Activated CD4-positive, alpha-beta memory T cell treated with anti-CD3 and anti-CD28 coated beads for 36 hours (primary cell): ENCODE results near the gene SLC17A4. TPM values are rescaled to one million over a fixed set of nuclear protein-coding genes. Genes with fewer than 3 reads are reported as not detected.

Source experiments
- CTCF ChIA-PET: fragments of 350-600 bp; sonication (Branson Sonifier 250); formaldehyde crosslinking; loops from one replicate; lab custom pipeline; 2021; ENCODE audit warnings: antibody characterized with exemption, inconsistent platforms; lab: Charles Lee
- POLR2A ChIA-PET: fragments of 350-600 bp; sonication (Branson Sonifier 250); formaldehyde crosslinking; loops from one replicate; lab custom pipeline; 2021; ENCODE audit warnings: antibody characterized with exemption; lab: Charles Lee
- DNase-seq: peaks from one replicate; pipeline ENCODE4 v3.0.0-alpha.2; 2020
- H3K27ac Mint-ChIP-seq: one replicate; pipeline ENCODE4 v1.8.0; 2021; ENCODE audit warnings: mixed read lengths
- H3K27me3 Mint-ChIP-seq: one replicate; pipeline ENCODE4 v1.8.0; 2021; ENCODE audit warnings: mixed read lengths
- H3K36me3 Mint-ChIP-seq: one replicate; pipeline ENCODE4 v1.8.0; 2021; ENCODE audit warnings: mixed read lengths
- H3K4me1 Mint-ChIP-seq: one replicate; pipeline ENCODE4 v1.8.0; 2021; ENCODE audit warnings: low read depth, mixed read lengths
- H3K4me3 Mint-ChIP-seq: one replicate; pipeline ENCODE4 v1.8.0; 2021; ENCODE audit warnings: mild to moderate bottlenecking, mixed read lengths
- H3K9me3 Mint-ChIP-seq: one replicate; pipeline ENCODE4 v1.8.0; 2021; ENCODE audit warnings: mixed read lengths
- intact Hi-C: fragments of 100-400 bp; cut with micrococcal nuclease; formaldehyde crosslinking; loops from one replicate; pipeline ENCODE4 v1.15.1; 2023
- total RNA-seq, 2 experiments: library from RNA; stranded (reverse); gene quantifications; one replicate each; pipeline ENCODE4 v1.2.3, GENCODE V29; 2021

SLC17A4 gene
- not detected for total RNA-seq

- H3K27me3 Mint-ChIP-seq: peaks cover 14% of the 10 kb centered on the region
- no peaks in the 10 kb centered on the region for H3K4me1 Mint-ChIP-seq
- POLR2A ChIA-PET: no interaction called here
- DNase-seq: no peak
- CTCF ChIA-PET: interaction anchor here (0.7 to 1.0 kb wide), 2 partner anchors 9 to 34 kb away, joined by 3 read pairs; no protein-coding TSS in a partner anchor
- no peak within 1 kb of the TSS for H3K4me3 Mint-ChIP-seq
- H3K27ac Mint-ChIP-seq: no peak within 1 kb of the TSS
- no peaks in the 10 kb centered on the region for H3K9me3 Mint-ChIP-seq
- intact Hi-C loops: no loop called here
- no peaks in the 10 kb centered on the region for H3K36me3 Mint-ChIP-seq
Observed at GRCh38 chr6:25754535-25754934, at the start of gene SLC17A4. TSS of gene SLC17A4 (plus strand) at chr6:25754742. CDS start at chr6:25761963, 7,221 bp downstream.

- intact Hi-C loops: no loop called here
- H3K27ac Mint-ChIP-seq: no peak overlapping the region
- H3K4me1 Mint-ChIP-seq: no peaks in the 10 kb centered on the region
- ChIA-PET CTCF (interaction anchor here (2.4 to 4.0 kb wide), 3 partner anchors 12 to 14 kb away, joined by 8 to 18 read pairs (median 9); no protein-coding TSS in a partner anchor), POLR2A (no interaction called here)
- H3K4me3 Mint-ChIP-seq: no peak overlapping the region
- H3K9me3 Mint-ChIP-seq: no peaks in the 10 kb centered on the region
- H3K27me3 Mint-ChIP-seq: peaks cover 3% of the 10 kb centered on the region
- no peaks in the 10 kb centered on the region for H3K36me3 Mint-ChIP-seq
- no peak for DNase-seq
Observed at GRCh38 chr6:25706314-25707014, 48.1 kb upstream of the SLC17A4 start.

- CTCF ChIA-PET: interaction anchor here (1.3 to 4.0 kb wide), 2 partner anchors 9 to 181 kb away, joined by 3 to 18 read pairs; no protein-coding TSS in a partner anchor
- Mint-ChIP-seq H3K4me1 (no peaks in the 10 kb centered on the region), H3K36me3 (no peaks in the 10 kb centered on the region), H3K4me3 (no peak overlapping the region), H3K9me3 (no peaks in the 10 kb centered on the region), H3K27me3 (peaks cover 3% of the 10 kb centered on the region), H3K27ac (no peak overlapping the region)
- intact Hi-C loops: no loop called here
- no peak for DNase-seq
- POLR2A ChIA-PET: no interaction called here
Observed at GRCh38 chr6:25709761-25710160, 44.8 kb upstream of the SLC17A4 start.

GRCh38 chr6:25710287-25710686, 44.3 kb upstream of the SLC17A4 start:
- Mint-ChIP-seq H3K9me3 (no peaks in the 10 kb centered on the region), H3K36me3 (no peaks in the 10 kb centered on the region), H3K27me3 (peaks cover 3% of the 10 kb centered on the region), H3K27ac (no peak overlapping the region), H3K4me3 (no peak overlapping the region), H3K4me1 (no peaks in the 10 kb centered on the region)
- ChIA-PET CTCF (interaction anchor here (4.0 kb wide), 1 partner anchor 9 kb away, joined by 18 read pairs; no protein-coding TSS in a partner anchor), POLR2A (no interaction called here)
- intact Hi-C loops: no loop called here
- DNase-seq: no peak

GRCh38 chr6:25713824-25714223, 40.7 kb upstream of the SLC17A4 start:
- Mint-ChIP-seq H3K4me1 (no peaks in the 10 kb centered on the region), H3K4me3 (no peak overlapping the region), H3K27ac (no peak overlapping the region), H3K36me3 (no peaks in the 10 kb centered on the region), H3K27me3 (peaks cover 3% of the 10 kb centered on the region), H3K9me3 (no peaks in the 10 kb centered on the region)
- ChIA-PET CTCF (interaction anchor here (1.0 to 1.2 kb wide), 2 partner anchors 290 to 448 kb away, joined by 3 read pairs; no protein-coding TSS in a partner anchor), POLR2A (no interaction called here)
- intact Hi-C loops: no loop called here
- DNase-seq: no peak

- no peaks in the 10 kb centered on the region for H3K9me3 Mint-ChIP-seq
- CTCF ChIA-PET: interaction anchor here (0.6 to 1.2 kb wide), 3 partner anchors 105 to 449 kb away, joined by 3 read pairs; no protein-coding TSS in a partner anchor
- H3K36me3 Mint-ChIP-seq: no peaks in the 10 kb centered on the region
- no peak for DNase-seq
- POLR2A ChIA-PET: no interaction called here
- intact Hi-C loops: loop anchor here (5.0 kb wide), 1 partner anchor 278 kb away; no protein-coding TSS in a partner anchor
- no peak overlapping the region for H3K27ac Mint-ChIP-seq
- H3K4me1 Mint-ChIP-seq: no peaks in the 10 kb centered on the region
- peaks cover 3% of the 10 kb centered on the region for H3K27me3 Mint-ChIP-seq
- H3K4me3 Mint-ChIP-seq: no peak overlapping the region
Observed at GRCh38 chr6:25714765-25715164, 39.8 kb upstream of the SLC17A4 start.

GRCh38 chr6:25715794-25716193, 38.7 kb upstream of the SLC17A4 start:
- Mint-ChIP-seq H3K4me1 (no peaks in the 10 kb centered on the region), H3K27ac (no peak overlapping the region), H3K27me3 (peaks cover 7% of the 10 kb centered on the region), H3K4me3 (no peak overlapping the region), H3K36me3 (no peaks in the 10 kb centered on the region), H3K9me3 (no peaks in the 10 kb centered on the region)
- ChIA-PET CTCF (interaction anchor here (1.2 kb wide), 1 partner anchor 277 kb away, joined by 5 read pairs; no protein-coding TSS in a partner anchor), POLR2A (no interaction called here)
- intact Hi-C loops: loop anchor here (5.0 kb wide), 1 partner anchor 277 kb away; no protein-coding TSS in a partner anchor
- DNase-seq: no peak

- Mint-ChIP-seq H3K4me1 (no peaks in the 10 kb centered on the region), H3K9me3 (no peaks in the 10 kb centered on the region), H3K27me3 (peaks cover 14% of the 10 kb centered on the region), H3K4me3 (no peak overlapping the region), H3K27ac (no peak overlapping the region), H3K36me3 (no peaks in the 10 kb centered on the region)
- DNase-seq: no peak
- ChIA-PET CTCF (interaction anchor here (0.6 to 4.6 kb wide), 27 partner anchors 9 to 495 kb away, joined by 3 to 34 read pairs (median 4); a partner anchor contains a TSS), POLR2A (interaction anchor here (0.9 kb wide), 1 partner anchor 495 kb away, joined by 3 read pairs; no protein-coding TSS in a partner anchor)
- intact Hi-C loops: loop anchor here (5.0 kb wide), 1 partner anchor 274 kb away; no protein-coding TSS in a partner anchor
Observed at GRCh38 chr6:25717866-25718740, 36.4 kb upstream of the SLC17A4 start.

- DNase-seq: no peak
- no peaks in the 10 kb centered on the region for H3K36me3 Mint-ChIP-seq
- no peak overlapping the region for H3K4me3 Mint-ChIP-seq
- intact Hi-C loops: no loop called here
- no peak overlapping the region for H3K27ac Mint-ChIP-seq
- H3K9me3 Mint-ChIP-seq: no peaks in the 10 kb centered on the region
- POLR2A ChIA-PET: no interaction called here
- no peaks in the 10 kb centered on the region for H3K4me1 Mint-ChIP-seq
- peaks cover 22% of the 10 kb centered on the region for H3K27me3 Mint-ChIP-seq
- CTCF ChIA-PET: interaction anchor here (2.4 kb wide), 1 partner anchor 8 kb away, joined by 12 read pairs; no protein-coding TSS in a partner anchor
Observed at GRCh38 chr6:25726122-25726911, 28.2 kb upstream of the SLC17A4 start.

- ChIA-PET CTCF (interaction anchor here (2.4 kb wide), 1 partner anchor 9 kb away, joined by 12 read pairs; no protein-coding TSS in a partner anchor), POLR2A (no interaction called here)
- intact Hi-C loops: no loop called here
- peaks cover 27% of the 10 kb centered on the region for H3K27me3 Mint-ChIP-seq
- no peak overlapping the region for H3K4me3 Mint-ChIP-seq
- no peaks in the 10 kb centered on the region for H3K36me3 Mint-ChIP-seq
- H3K27ac Mint-ChIP-seq: no peak overlapping the region
- H3K4me1 Mint-ChIP-seq: no peaks in the 10 kb centered on the region
- no peak for DNase-seq
- no peaks in the 10 kb centered on the region for H3K9me3 Mint-ChIP-seq
Observed at GRCh38 chr6:25727028-25727427, 27.5 kb upstream of the SLC17A4 start.

GRCh38 chr6:25730907-25731306, 23.6 kb upstream of the SLC17A4 start:
- no peaks in the 10 kb centered on the region for H3K9me3 Mint-ChIP-seq
- ChIA-PET CTCF (interaction anchor here (0.9 to 1.0 kb wide), 2 partner anchors 13 to 211 kb away, joined by 3 to 5 read pairs; no protein-coding TSS in a partner anchor), POLR2A (no interaction called here)
- H3K27me3 Mint-ChIP-seq: peaks cover 36% of the 10 kb centered on the region
- H3K36me3 Mint-ChIP-seq: no peaks in the 10 kb centered on the region
- intact Hi-C loops: no loop called here
- DNase-seq: no peak
- no peak overlapping the region for H3K27ac Mint-ChIP-seq
- H3K4me1 Mint-ChIP-seq: no peaks in the 10 kb centered on the region
- no peak overlapping the region for H3K4me3 Mint-ChIP-seq
